ENCODE results near the gene EBF4. TPM values are rescaled to one million over a fixed set of nuclear protein-coding genes. Genes with fewer than 3 reads are reported as not detected.

Gene EBF4
- total and polyA plus RNA-seq, 7 donors: 0.42 to 1.9 (median 1.2) TPM

DNA sequence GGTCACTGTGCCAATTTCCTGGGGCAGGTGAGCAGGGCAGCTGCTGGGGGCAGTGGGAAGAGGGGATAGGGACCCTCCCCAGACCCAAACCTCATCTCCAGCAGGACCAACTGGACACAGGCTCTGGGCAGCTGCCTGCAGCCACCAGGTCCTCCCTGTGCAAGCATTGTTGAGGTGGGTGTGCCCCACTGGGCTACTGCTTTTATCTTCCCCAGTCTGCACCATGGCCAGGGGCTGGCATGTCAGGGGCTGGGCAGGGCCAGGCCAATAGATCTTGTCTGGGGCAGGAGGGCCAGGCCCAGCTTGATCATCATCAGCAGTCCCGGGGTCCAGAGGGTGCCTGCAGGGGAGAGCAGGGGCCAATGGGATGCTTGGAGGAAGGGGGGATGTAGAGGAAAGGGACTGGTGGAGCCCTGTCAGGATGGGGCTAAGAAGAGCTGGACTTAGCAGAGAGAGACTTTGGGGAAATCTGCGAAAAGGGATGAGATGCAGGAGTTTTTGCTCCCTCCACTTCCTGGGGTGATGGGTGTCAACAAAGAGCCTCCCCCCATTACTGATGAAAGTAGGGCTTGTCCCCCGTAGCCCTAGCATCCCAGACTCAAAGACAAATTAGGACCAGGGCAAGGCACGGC, 5.7 kb downstream of the EBF4 start:
- WGBS, 3 donors: 64 to 87% (median 79%) methylated on average over 4 of the region's 4 CpGs
- Histone ChIP-seq H3K9me3 (no peaks in the 10 kb centered on the region), H3K27ac (no peak overlapping the region), H3K4me3 (no peak overlapping the region), H3K27me3 (ENCODE audit: insufficient read depth in 3 of 3, low read length in 2 of 3) (peaks cover 0 to 47% (median 18%) of the 10 kb centered on the region in 3 donors), H3K36me3 (ENCODE audit: insufficient read depth in 1 of 2, low read depth in 1 of 2) (no peaks in the 10 kb centered on the region), H3K4me1 (no peaks in the 10 kb centered on the region)
- TF ChIP-seq, protein P1, sequence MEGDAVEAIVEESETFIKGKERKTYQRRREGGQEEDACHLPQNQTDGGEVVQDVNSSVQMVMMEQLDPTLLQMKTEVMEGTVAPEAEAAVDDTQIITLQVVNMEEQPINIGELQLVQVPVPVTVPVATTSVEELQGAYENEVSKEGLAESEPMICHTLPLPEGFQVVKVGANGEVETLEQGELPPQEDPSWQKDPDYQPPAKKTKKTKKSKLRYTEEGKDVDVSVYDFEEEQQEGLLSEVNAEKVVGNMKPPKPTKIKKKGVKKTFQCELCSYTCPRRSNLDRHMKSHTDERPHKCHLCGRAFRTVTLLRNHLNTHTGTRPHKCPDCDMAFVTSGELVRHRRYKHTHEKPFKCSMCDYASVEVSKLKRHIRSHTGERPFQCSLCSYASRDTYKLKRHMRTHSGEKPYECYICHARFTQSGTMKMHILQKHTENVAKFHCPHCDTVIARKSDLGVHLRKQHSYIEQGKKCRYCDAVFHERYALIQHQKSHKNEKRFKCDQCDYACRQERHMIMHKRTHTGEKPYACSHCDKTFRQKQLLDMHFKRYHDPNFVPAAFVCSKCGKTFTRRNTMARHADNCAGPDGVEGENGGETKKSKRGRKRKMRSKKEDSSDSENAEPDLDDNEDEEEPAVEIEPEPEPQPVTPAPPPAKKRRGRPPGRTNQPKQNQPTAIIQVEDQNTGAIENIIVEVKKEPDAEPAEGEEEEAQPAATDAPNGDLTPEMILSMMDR (IDR thresholded peaks at IDR 0.05): no peak
- ATAC-seq (no peak), DNase-seq (no peak)
- intact Hi-C loops (cut with DNase I): loop anchor here in 1 of 2 donors (10.0 kb wide), 1 partner anchor 156 kb away; no protein-coding TSS in a partner anchor

DNA sequence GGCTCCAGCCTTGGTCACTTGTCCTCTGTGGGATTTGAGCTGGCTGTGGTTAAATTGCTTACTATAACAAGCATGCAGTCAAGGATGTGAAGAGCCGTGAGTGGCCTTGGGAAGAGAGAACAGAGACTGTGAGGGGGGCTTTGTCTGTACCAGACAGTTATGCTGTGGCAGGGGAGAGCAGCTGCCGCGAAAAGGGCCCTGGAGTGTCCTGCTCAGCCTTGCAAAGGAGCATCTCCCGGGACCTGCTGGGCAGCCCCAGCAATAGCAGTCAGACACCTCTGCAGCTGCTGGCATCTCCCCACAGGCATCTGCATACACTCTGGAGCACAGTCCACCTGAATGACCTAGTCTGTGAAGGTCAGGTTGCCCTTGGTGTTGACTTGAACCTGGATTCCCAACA, 6.3 kb downstream of the EBF4 start:
- no peak overlapping the region for H3K27ac ChIP-seq
- H3K4me3 ChIP-seq: no peak overlapping the region
- no peaks in the 10 kb centered on the region for H3K9me3 ChIP-seq
- DNase-seq (no peak), ATAC-seq (no peak)
- 52 to 57% (median 54%) methylated on average over 4 of the region's 4 CpGs for WGBS, 3 donors
- no peaks in the 10 kb centered on the region for H3K4me1 ChIP-seq
- intact Hi-C loops (cut with DNase I): loop anchor here in 1 of 2 donors (10.0 kb wide), 1 partner anchor 156 kb away; no protein-coding TSS in a partner anchor
- H3K27me3 ChIP-seq (ENCODE audit: insufficient read depth in 3 of 3, low read length in 2 of 3): peaks cover 0 to 41% (median 14%) of the 10 kb centered on the region in 3 donors
- TF ChIP-seq, protein P1 (IDR thresholded peaks at IDR 0.05): no peak
- H3K36me3 ChIP-seq (ENCODE audit: insufficient read depth in 1 of 2, low read depth in 1 of 2): no peaks in the 10 kb centered on the region

DNA sequence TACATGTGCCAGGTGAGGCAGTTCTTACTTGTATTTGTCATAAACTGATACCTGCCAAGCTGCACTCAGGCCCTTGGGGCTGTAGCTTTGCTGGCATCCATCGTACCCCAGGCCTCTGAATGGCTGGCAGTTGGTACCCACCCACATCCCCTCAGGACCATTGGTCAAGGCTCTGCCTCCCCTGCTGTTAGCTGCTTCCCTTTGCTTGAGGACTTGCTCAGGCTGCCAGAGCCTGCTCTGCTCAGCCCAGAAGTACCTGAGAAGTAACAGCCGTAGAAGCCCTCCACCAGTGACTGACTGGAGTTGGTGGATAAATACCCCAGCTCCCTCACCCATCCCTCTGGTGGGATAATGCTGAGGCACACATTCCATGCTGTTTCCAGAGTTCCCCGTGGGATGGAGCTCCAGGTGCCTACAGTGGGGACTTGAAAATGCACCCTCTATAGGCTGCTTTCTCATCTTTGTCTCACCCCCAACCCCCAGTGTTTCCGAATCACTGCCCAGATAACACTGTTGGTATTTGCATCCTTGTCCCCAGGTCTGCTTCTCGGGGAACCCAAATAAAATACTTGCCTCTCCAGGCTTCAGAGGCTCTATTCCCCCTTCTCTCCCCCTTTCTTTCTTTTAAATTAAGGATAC, 7.3 kb downstream of the EBF4 start:
- ATAC-seq: no peak
- Histone ChIP-seq H3K27ac (no peak overlapping the region), H3K4me3 (no peak overlapping the region), H3K4me1 (no peaks in the 10 kb centered on the region), H3K27me3 (ENCODE audit: insufficient read depth in 3 of 3, low read length in 2 of 3) (peaks cover 0 to 38% (median 7%) of the 10 kb centered on the region in 3 donors), H3K36me3 (ENCODE audit: insufficient read depth in 1 of 2, low read depth in 1 of 2) (no peaks in the 10 kb centered on the region), H3K9me3 (no peaks in the 10 kb centered on the region)
- WGBS, 3 donors: 78 to 82% (median 78%) methylated on average over 5 of the region's 5 CpGs
- no peak for DNase-seq
- intact Hi-C loops (cut with DNase I): loop anchor here in 1 of 2 donors (10.0 kb wide), 1 partner anchor 155 kb away; no protein-coding TSS in a partner anchor
- TF ChIP-seq, protein P1 (IDR thresholded peaks at IDR 0.05): no peak

DNA sequence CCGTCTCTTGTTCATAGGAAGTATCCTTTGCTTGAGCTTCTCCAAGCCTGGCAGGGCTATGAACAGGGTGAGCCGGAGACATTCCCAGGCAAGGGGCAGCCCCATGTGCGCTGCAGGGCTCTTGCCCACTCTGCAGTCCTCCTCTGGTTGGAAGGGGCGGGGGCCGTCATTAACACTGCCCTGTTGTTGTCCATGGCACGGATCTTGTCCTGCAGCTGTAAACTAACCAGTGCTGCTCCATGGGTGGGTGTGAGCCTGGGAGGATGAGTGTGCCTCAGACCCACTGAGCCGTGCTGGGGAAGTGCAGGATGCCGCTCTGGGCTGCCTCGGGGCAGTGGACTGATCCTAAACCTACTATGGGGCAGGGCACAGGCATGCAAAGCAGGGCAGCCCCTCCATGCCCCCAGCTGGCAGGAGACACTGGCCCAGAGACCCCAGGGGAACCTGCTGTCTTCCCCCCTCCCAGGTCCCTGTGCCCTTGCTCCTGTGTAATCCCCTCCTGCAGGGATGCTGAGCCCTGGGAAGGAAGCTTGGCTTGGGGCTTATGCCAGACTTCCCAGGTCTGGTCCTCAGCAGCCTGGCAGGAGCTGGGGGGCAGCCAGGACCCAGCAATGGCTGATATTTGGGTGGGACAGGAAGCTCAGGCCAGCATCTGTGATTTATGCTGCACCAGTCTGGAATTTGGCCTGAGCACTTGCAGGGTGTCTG, 8.5 kb downstream of the EBF4 start:
- no peaks in the 10 kb centered on the region for H3K9me3 ChIP-seq
- intact Hi-C loops (cut with DNase I): no loop called here
- TF ChIP-seq, protein P1 (IDR thresholded peaks at IDR 0.05): no peak
- H3K27ac ChIP-seq: no peak overlapping the region
- no peaks in the 10 kb centered on the region for H3K4me1 ChIP-seq
- ATAC-seq (no peak), DNase-seq (no peak)
- 39 to 48% (median 46%) methylated on average over 9 of the region's 9 CpGs for WGBS, 3 donors
- H3K4me3 ChIP-seq: no peak overlapping the region
- H3K36me3 ChIP-seq (ENCODE audit: insufficient read depth in 1 of 2, low read depth in 1 of 2): no peaks in the 10 kb centered on the region
- peaks cover 0 to 30% (median 5%) of the 10 kb centered on the region in 3 donors for H3K27me3 ChIP-seq (ENCODE audit: insufficient read depth in 3 of 3, low read length in 2 of 3)
